Measurements from ENCODE around the gene PLA1A. TPM values are rescaled to one million over a fixed set of nuclear protein-coding genes. Genes with fewer than 3 reads are reported as not detected.

The PLA1A gene
- total and polyA plus RNA-seq, 10 of the 15 experiments (the other 5 are each of a cell fraction or from before 2014, with no cell fraction given), result 2.9 to 106 (median 4.8) TPM

GRCh38 chr3:119585208-119585607 lies 12.5 kb upstream of the PLA1A start:
- peaks cover 36% of the 10 kb centered on the region for H3K4me1 ChIP-seq (ENCODE audit: control insufficient read depth, insufficient read depth, low read length)
- DNase-seq (ENCODE audit: low read depth, low spot score) (no peak), FAIRE-seq (no peak), ATAC-seq (no peak)
- no peak for TF ChIP-seq MYC (IDR thresholded peaks at IDR 0.05; ENCODE audit: insufficient read depth, insufficient read length, insufficient replicate concordance, low read length, severe bottlenecking)
- TF ChIP-seq, protein P1, sequence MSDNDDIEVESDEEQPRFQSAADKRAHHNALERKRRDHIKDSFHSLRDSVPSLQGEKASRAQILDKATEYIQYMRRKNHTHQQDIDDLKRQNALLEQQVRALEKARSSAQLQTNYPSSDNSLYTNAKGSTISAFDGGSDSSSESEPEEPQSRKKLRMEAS (IDR thresholded peaks at IDR 0.05; ENCODE audit: low read depth, low read length), result no peak
- TF ChIP-seq, protein P2, sequence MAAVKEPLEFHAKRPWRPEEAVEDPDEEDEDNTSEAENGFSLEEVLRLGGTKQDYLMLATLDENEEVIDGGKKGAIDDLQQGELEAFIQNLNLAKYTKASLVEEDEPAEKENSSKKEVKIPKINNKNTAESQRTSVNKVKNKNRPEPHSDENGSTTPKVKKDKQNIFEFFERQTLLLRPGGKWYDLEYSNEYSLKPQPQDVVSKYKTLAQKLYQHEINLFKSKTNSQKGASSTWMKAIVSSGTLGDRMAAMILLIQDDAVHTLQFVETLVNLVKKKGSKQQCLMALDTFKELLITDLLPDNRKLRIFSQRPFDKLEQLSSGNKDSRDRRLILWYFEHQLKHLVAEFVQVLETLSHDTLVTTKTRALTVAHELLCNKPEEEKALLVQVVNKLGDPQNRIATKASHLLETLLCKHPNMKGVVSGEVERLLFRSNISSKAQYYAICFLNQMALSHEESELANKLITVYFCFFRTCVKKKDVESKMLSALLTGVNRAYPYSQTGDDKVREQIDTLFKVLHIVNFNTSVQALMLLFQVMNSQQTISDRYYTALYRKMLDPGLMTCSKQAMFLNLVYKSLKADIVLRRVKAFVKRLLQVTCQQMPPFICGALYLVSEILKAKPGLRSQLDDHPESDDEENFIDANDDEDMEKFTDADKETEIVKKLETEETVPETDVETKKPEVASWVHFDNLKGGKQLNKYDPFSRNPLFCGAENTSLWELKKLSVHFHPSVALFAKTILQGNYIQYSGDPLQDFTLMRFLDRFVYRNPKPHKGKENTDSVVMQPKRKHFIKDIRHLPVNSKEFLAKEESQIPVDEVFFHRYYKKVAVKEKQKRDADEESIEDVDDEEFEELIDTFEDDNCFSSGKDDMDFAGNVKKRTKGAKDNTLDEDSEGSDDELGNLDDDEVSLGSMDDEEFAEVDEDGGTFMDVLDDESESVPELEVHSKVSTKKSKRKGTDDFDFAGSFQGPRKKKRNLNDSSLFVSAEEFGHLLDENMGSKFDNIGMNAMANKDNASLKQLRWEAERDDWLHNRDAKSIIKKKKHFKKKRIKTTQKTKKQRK (IDR thresholded peaks at IDR 0.05; ENCODE audit: low read depth, low read length), result no peak
- no peak for TF ChIP-seq SMAD1 (IDR thresholded peaks at IDR 0.05; ENCODE audit: low read depth, partially characterized antibody)
- TF ChIP-seq CREB1 (IDR thresholded peaks at IDR 0.05; ENCODE audit: low read depth), result no peak
- TF ChIP-seq ZSCAN29 (IDR thresholded peaks at IDR 0.05), result no peak
- TF ChIP-seq POLR2A (IDR thresholded peaks at IDR 0.05; ENCODE audit: low read depth, low read length), result no peak
- TF ChIP-seq SREBF1 (IDR thresholded peaks at IDR 0.05; ENCODE audit: low read length), result no peak
- no peak for TF ChIP-seq CBX5 (IDR thresholded peaks at IDR 0.05; ENCODE audit: low read depth)
- no peak for TF ChIP-seq ZNF274 (IDR thresholded peaks at IDR 0.05; ENCODE audit: insufficient read depth, insufficient read length)
- BruUV-seq (replicated peaks), result no TSS peak
- no peak overlapping the region for H3K4me2 ChIP-seq (ENCODE audit: control insufficient read depth, insufficient read depth)
- H2AFZ ChIP-seq (ENCODE audit: control insufficient read depth, low read depth, low read length), result no peak overlapping the region
- no peak overlapping the region for H3K9ac ChIP-seq (ENCODE audit: control insufficient read depth, insufficient read depth, low read length)
- CTCF ChIA-PET, result interaction anchor here (0.8 to 2.6 kb wide), 3 partner anchors 15 to 33 kb away, joined by 3 to 6 read pairs (median 4); partner anchors contain the start of gene CD80
- no peaks in the 10 kb centered on the region for H3K27me3 ChIP-seq (replicated peaks in 1 of 2; ENCODE audit: control insufficient read depth in 2 of 2, insufficient read depth in 2 of 2, low read length in 1 of 2)
- H4K20me1 ChIP-seq (ENCODE audit: control insufficient read depth, insufficient read depth), result no peaks in the 10 kb centered on the region
- H3K36me3 ChIP-seq (ENCODE audit: control insufficient read depth in 2 of 2, insufficient read depth in 2 of 2, low read length in 1 of 2), result peaks cover 0 to 8% of the 10 kb centered on the region in 2 experiments
- 99% methylated on average over 10 of the region's 10 CpGs for WGBS (ENCODE audit: insufficient coverage, insufficient replicate concordance, low lambda C conversion rate, missing lambda C conversion rate)
- peaks cover 8% of the 10 kb centered on the region; the same call in 2 of the 3 replicates for H3K9me3 ChIP-seq (replicated peaks; ENCODE audit: control insufficient read depth, insufficient read depth, low read length)
- POLR2A ChIA-PET, result interaction anchor here (2.1 to 6.5 kb wide), 2 partner anchors 8 to 13 kb away, joined by 4 to 57 read pairs; partner anchors contain the start of gene PLA1A
- intact Hi-C loops (cut with micrococcal nuclease; ENCODE audit: unreplicated experiment) (no loop called here), in situ Hi-C loops (cut with MboI) (no loop called here)
- peaks cover 23% of the 10 kb centered on the region for H3K79me2 ChIP-seq (ENCODE audit: control insufficient read depth, insufficient read depth, low read length)
- H3K27ac ChIP-seq (ENCODE audit: control insufficient read depth, insufficient read depth), result no peak overlapping the region
- RAD21 ChIA-PET (ENCODE audit: unreplicated experiment), result interaction anchor here (0.6 to 6.5 kb wide), 3 partner anchors 8 to 15 kb away, joined by 3 to 39 read pairs (median 5); no protein-coding TSS in a partner anchor
- no peak overlapping the region for H3K4me3 ChIP-seq
- SMC1A ChIA-PET (ENCODE audit: uncharacterized antibody, unreplicated experiment), result interaction anchor here (1.3 to 2.2 kb wide), 3 partner anchors 9 to 56 kb away, joined by 3 to 23 read pairs (median 3); no protein-coding TSS in a partner anchor

Data from GM12878 (cell line).